GM12875 (cell line): ENCODE measurements around the gene SYNGR1.

Experiments used
- H3K4me3 ChIP-seq: one replicate; pipeline ENCODE4 v1.5.1; 2011; ENCODE audit warnings: low read depth, low read length, control low read depth
- TF ChIP-seq, protein P1 (sequence below): IDR thresholded peaks from 2 replicates; pipeline ENCODE4 v1.5.1; 2011; ENCODE audit warnings: low read depth, mild to moderate bottlenecking, control low read depth, inconsistent platforms, low read length, moderate library complexity, borderline replicate concordance; ENCODE audit not compliant: insufficient read depth

Gene SYNGR1

DNA sequence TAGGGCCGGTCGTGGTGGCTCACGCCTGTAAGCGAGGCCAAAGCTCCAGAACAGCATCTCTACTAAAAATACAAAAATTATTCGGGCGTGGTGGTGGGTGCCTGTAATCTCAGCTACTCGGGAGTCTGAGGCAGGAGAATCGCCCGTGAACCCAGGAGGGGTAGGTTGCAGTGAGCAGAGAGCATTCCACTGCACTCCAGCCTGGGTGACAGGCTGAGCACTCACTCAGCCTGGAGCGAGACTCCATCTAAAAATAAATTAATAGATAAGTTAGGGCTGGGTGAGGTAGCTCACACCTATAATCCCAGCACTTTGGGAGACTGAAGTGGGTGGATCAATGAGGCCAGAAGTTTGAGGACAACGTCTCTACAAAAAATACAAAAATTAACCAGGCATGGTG, 39.6 kb downstream of the SYNGR1 start:
- TF ChIP-seq, protein P1, sequence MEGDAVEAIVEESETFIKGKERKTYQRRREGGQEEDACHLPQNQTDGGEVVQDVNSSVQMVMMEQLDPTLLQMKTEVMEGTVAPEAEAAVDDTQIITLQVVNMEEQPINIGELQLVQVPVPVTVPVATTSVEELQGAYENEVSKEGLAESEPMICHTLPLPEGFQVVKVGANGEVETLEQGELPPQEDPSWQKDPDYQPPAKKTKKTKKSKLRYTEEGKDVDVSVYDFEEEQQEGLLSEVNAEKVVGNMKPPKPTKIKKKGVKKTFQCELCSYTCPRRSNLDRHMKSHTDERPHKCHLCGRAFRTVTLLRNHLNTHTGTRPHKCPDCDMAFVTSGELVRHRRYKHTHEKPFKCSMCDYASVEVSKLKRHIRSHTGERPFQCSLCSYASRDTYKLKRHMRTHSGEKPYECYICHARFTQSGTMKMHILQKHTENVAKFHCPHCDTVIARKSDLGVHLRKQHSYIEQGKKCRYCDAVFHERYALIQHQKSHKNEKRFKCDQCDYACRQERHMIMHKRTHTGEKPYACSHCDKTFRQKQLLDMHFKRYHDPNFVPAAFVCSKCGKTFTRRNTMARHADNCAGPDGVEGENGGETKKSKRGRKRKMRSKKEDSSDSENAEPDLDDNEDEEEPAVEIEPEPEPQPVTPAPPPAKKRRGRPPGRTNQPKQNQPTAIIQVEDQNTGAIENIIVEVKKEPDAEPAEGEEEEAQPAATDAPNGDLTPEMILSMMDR: no peak
- no peak overlapping the region for H3K4me3 ChIP-seq

DNA sequence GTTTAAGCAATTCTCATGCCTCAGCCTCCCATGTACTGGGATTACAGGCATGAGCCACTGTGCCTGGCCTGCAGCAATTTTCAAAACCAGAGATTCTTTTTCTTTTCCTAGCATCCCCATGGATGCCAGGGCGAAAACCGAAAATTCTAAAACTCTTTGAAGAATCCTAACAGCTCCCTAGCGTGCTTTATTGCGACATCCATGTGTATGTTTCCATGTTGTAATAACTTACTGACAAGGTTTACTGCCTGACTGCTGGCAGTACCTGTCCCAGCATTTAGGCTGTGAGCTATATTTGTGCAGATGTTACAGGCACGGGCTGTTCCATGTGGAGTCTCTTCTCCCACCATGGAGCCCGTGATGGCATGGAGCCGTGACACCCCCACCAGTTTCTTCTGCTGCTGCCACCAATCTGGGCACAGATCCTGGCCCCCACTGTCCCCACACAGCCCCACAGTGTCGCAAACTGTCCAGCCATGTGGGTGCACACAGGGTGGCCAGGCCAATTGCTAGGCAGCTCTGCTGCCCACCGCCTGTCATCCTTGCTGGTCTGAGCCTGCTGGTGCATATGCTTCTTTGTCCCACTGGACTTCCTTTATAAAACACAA, 42.7 kb downstream of the SYNGR1 start:
- TF ChIP-seq, protein P1: no peak
- no peak overlapping the region for H3K4me3 ChIP-seq

- TF ChIP-seq, protein P1: no peak
- no peak overlapping the region for H3K4me3 ChIP-seq
These were observed 46.4 kb downstream of the SYNGR1 start for GRCh38 chr22:39395936-39396796.

DNA sequence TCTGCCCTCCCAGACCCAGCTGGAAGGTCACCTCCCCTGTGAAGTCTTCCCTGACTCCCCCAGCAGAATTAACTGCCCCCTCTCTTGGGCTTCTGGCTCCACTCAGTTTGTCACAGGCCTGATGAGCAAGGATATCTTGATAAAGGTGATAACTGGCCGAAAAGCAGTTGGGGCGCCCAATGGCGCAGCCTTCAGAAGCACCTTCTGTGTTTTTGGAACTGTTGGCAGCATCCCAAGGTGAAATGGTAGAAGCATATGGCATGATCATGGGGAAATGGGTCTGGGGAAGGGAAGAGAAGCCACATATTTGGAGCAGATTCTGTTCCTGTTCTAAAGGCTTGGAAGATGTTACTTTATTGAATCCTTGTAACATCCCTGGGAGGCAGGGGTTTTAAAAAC, 47.0 kb downstream of the SYNGR1 start:
- no peak overlapping the region for H3K4me3 ChIP-seq
- TF ChIP-seq, protein P1: no peak

DNA sequence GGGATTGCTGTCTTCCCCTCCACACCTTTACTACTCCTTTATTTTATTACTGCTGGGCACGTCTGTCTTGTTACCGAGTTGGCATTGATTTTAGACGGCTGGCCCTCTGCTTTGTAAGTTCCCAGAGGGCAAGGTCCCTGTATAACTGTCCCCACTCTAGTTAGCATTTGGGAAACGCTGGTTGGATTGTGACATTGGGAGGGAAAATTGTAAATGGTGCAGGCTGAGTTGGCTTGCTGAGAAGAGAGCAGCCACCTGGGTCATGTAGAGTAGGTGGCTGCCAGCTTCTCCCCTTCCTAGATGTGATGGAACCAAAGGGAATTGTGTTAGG, 51.5 kb downstream of the SYNGR1 start:
- H3K4me3 ChIP-seq: no peak overlapping the region
- TF ChIP-seq, protein P1: no peak

GRCh38 chr22:39405346-39406085, 55.7 kb downstream of the SYNGR1 start:
- H3K4me3 ChIP-seq: no peak overlapping the region
- TF ChIP-seq, protein P1: no peak
